Measurements from ENCODE around the gene FGFR3. TPM values are rescaled to one million over a fixed set of nuclear protein-coding genes. Genes with fewer than 3 reads are reported as not detected.
A peak's percentile ranks its signal among the peaks of the same experiment; 100 is the strongest.

The FGFR3 gene
- total and polyA plus RNA-seq, 9 of the 15 experiments (the other 6 are each of a cell fraction or from before 2014, with no cell fraction given), result 1.2 to 60.4 (median 12.7) TPM

DNA sequence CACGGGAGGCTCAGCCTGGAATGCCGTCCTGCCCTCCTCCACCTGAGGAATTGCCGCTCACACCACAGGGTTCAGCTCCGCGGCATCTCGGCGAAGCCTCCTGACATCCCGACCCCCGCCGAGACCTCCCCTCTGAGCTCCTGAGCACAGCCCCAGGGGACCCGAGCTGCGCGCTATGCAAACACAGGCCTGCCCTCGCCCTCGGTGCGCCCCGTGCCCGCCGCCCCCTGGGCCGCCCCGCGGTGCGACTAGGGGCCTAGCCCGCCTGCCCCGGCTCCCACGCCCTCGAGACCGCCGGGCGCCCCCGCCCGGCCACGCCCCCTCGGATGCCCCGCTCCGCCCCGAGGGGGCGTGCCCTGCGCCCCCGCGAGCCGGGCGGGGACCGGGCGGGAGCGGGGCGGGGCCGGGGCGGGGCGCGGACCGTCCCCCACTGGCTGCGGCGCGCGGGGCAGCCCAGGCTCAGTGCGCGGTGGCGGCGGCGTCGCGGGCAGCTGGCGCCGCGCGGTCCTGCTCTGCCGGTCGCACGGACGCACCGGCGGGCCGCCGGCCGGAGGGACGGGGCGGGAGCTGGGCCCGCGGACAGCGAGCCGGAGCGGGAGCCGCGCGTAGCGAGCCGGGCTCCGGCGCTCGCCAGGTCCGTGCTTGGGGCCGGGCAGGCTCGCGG is at the start of gene FGFR3 (continued):
- TF ChIP-seq, protein P1, sequence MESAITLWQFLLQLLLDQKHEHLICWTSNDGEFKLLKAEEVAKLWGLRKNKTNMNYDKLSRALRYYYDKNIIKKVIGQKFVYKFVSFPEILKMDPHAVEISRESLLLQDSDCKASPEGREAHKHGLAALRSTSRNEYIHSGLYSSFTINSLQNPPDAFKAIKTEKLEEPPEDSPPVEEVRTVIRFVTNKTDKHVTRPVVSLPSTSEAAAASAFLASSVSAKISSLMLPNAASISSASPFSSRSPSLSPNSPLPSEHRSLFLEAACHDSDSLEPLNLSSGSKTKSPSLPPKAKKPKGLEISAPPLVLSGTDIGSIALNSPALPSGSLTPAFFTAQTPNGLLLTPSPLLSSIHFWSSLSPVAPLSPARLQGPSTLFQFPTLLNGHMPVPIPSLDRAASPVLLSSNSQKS (CRISPR knock-in tag; IDR thresholded peaks at IDR 0.05), result no peak
- TF ChIP-seq ESRRA (IDR thresholded peaks at IDR 0.05; ENCODE audit: borderline replicate concordance, low read depth) (no peak), MAZ (CRISPR knock-in tag; conservative IDR thresholded peaks at IDR 0.05 in 1 of 2, IDR thresholded peaks at IDR 0.05 in 1 of 2) (no peak), ZNF551 (CRISPR knock-in tag; IDR thresholded peaks at IDR 0.05) (no peak), ETS1 (conservative IDR thresholded peaks at IDR 0.05; ENCODE audit: control insufficient read depth, low read depth, low read length) (0 out of 2 replicates have a peak, but pooled peaks have one; percentile 72), ZNF507 (tag; conservative IDR thresholded peaks at IDR 0.05) (no peak), CTBP1 (IDR thresholded peaks at IDR 0.05; ENCODE audit: borderline replicate concordance) (peak; percentile 72; the same call in 1 of the 2 replicates), MTA3 (IDR thresholded peaks at IDR 0.05; ENCODE audit: borderline replicate concordance) (no peak), DPF2 (IDR thresholded peaks at IDR 0.05) (no peak), ELF4 (CRISPR knock-in tag; IDR thresholded peaks at IDR 0.05) (no peak), ZNF76 (CRISPR knock-in tag; IDR thresholded peaks at IDR 0.05; ENCODE audit: borderline replicate concordance) (no peak), CBFA2T2 (conservative IDR thresholded peaks at IDR 0.05) (no peak), GABPA (tag; conservative IDR thresholded peaks at IDR 0.05; ENCODE audit: low read depth) (no peak), CEBPG (CRISPR knock-in tag; IDR thresholded peaks at IDR 0.05) (no peak), CEBPG (tag; conservative IDR thresholded peaks at IDR 0.05 in 1 of 2, IDR thresholded peaks at IDR 0.05 in 1 of 2) (no peak), ARID2 (IDR thresholded peaks at IDR 0.05) (no peak), IRF9 (tag; IDR thresholded peaks at IDR 0.05) (no peak), POU5F1 (IDR thresholded peaks at IDR 0.05; ENCODE audit: borderline replicate concordance, low read depth, low read length, partially characterized antibody) (no peak)
